Stimulated activated CD8-positive, alpha-beta memory T cell treated with anti-CD3 and anti-CD28 coated beads, Interleukin-7, amount 100 ng/mL, for 4 hours (primary cell): ENCODE results near the gene E2F2.
"Not testable (repeated sequence)": the region's sequence is repeated elsewhere in the genome, so short reads cannot be mapped to it uniquely, and the experiment has no call there.

Experiments
- DNase-seq, 2 donors: peaks; one replicate each; pipeline ENCODE4 v3.0.0-alpha.2; 2020; ENCODE audit warnings: low read depth in 2 of 2

Gene E2F2

DNA sequence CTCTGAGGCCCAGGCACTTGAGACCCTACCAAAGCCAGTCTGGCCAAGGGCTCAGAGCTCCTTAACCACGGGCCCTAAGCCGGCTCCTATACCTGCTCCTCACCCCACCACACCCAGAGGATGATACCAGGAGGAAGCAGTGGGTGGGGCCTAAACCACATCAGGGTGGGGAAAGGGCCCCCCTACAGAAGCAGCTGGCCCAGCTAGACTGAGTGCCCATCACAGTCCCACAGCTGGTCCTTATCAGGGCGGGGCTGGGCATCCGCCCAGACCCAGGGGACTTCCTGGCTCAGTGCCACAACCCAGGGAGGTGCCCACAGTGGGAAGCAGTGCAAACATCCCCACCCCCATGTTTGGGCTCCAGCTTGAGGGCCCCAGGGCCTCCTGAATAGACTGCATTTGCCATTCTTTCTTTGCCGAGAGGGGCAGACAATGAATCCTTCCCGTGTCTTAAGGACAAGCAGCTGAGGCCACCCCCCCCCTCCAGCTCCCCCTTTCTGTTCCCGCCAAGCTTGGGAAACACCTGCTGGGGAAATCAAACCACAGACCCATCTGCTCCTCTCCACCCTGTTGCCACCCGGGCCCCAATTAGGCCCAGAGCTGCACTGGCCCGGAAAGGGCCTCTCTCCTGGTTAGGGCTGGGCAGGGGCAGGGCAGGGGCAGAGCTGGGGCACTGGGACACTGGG lies 6.2 kb downstream of the E2F2 start:
- DNase-seq, result no peak

DNA sequence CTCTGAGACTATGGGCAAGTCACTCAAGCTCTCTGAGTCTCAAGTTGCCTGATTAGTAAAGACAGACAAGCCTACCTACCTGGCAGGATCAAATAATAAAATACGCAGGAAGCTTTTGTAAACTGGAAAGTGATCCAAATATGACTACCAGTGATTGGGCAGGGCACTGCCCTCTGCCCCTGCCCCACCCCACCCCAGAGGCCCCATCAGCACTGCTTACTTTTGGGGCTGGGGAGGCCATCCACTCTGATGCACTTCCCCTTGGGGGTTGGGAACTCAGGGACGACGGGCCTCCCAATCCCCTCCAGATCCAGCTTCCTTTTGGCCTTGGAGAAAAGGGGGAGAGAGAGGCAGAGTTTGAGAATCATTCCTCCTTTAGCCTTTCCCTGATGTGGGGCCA lies 6.9 kb downstream of the E2F2 start:
- no peak for DNase-seq

DNA sequence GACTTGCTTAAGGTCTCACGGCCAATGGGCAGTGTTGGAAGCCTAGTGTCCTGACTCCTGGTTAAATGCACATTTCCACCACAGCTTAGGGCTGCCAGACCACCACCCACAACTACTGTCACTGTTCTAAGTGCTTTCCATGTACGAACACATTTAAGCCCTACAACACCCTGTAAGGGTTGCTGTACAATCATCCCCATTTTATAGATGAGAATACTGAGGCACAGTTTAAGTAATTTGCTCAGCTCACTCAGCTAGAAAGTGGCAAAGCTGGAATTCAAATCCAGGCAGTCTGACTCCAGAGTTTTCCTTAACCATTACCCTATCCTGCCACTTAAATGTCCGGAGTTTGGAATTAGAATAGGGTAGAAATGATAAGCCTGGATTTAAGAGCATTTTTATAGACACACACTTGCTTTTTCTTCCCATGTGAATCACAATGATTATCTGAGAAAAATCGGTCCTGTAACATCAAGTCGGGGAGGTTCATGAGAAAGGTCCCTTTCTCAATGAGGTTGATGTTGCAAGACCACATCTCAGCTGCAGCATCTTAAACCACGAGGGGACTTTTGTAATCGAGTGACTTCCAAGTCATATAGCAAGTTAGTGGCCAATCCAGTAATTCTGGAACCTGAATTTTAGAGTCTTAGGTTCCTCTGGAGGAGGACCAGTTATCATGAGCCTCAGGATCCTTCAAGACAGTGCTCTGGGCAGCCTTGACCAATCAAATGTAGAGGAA lies 8.6 kb downstream of the E2F2 start:
- DNase-seq, result no peak

DNA sequence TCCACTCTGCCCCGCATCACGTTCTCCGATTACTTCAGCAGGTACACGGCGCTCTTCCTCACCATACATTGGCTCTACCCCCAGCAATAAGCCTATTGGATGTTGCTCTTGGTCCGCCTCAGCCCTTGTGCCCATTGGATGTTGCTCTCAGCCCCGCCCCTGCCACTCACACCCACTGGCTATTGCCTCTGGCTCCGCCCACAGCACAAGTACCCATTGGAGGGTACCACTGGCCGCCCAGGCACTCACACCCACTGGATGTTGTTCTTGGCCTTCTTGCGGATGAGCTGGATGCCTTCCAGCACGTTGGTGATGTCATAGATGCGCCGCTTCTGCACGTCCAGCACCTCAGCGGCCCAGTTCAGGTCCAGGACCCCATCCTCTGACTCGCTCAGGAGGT lies 9.4 kb downstream of the E2F2 start:
- no peak for DNase-seq

DNA sequence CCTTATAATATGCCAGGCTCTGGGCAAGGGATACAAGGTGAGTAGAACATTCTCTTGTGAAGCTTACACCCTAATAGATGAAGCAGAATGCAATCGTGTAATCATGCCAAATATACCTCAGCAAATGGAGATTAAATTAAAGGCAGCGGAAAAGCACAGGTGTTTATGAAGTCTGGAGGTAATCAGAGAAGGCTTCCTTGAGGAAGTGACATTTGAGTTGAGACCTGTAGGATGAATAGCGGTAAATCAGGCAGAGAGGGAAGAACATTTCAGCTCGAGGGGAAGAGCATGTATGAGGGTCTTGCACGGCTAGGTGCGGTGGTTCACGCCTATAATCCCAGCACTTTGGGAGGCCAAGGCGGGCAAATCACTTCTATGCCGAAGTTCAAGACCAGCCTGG lies 13.5 kb downstream of the E2F2 start:
- no peak for DNase-seq

DNA sequence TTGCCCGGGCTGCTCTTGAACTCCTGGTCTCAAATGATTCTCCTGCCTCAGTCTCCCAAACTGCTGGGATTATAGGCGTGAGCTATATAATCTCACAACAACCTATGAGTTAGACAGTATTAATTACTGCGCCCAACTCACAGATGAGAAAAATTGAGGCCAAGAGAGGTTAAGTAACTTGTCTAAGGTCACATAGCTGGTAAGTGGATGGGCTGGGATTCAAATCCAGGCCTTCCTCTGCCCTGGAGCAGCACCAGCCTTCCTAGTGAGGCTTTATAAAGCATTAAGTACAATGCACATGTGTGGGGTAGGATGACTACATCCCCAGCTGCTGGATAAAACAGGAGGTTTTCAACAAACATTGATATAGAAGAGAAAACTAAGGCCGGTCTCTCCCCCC lies 15.1 kb downstream of the E2F2 start:
- no peak for DNase-seq

DNA sequence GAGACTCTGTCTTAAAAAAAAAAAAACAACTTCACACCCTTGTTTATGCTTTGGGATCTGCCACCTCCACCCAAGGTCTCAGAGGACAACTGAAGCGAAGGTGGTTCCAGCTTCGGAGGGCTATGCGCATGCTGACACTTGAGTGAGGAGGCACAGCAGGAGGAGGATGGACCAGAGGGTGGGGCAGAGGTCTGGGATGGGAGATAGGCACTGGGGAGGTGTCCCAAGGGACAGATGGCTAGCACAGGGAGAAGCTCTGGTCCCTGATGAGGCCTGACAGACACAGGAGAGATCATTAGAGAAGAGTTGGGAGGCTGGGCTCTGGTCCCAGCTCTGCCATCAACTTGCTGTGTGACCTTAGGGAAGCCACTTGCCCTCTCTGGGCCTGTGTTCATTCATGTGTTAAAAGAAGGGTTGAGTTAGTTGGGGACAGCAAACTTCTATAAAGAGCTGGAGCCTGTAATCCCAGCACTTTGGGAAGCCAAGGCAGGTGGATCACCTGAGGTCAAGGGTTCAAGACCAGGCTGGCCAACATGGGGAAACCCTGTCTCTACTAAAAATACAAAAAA lies 16.8 kb downstream of the E2F2 start:
- no peak for DNase-seq

DNA sequence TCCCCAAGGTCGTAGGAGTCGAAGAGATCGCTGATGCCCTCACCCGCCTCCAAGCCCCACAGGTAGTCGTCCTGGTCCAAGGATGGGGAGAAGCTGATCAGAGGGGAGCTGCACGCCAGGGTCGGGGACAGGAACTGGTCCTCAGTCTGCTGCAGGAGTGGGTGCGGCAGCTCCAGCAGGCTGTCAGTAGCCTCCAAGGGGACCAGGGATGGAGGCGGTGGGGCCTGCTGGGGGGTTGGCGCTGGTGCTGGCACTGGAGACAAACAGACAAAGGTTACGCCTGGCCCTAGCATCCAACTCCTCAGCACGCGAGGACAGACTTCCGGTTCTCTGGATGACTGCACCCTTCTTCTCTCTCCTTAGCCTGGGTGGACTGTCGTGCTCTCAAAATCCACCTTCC lies 21.1 kb downstream of the E2F2 start:
- DNase-seq, result no peak

DNA sequence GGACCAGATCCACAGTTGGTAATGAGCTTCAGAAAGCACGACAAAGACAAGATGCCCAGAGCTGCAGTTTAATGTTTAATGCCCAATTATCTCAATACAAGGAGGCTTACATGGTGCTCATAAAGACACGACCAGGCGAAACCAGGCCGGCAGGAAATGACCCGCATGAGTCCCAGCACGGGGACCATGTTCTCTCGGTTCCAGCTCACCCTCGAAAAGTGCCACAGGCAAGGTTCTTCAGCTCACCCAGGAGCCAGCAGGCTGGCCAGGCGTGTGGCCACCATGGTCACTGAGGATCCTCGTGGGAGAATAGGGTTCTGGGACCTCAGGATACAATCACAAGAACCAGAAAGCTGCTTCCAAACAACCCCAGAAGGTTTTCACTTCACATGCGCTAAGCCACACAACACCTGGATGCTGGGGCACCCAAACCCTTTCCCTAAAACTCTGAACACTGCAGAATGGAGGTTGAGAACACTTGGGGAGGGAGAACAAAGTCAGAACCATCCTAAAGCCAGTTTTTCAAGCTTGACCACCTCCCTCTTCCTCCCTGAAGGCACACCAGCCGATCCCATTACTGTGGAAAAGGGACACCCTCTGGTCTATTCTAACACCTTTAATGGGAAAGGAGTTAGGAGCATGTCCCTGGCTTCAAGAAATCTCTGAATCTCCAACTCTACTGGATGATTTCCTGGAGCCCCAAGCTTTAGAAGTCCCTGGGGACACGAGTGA lies 24.5 kb downstream of the E2F2 start:
- DNase-seq, result no peak

DNA sequence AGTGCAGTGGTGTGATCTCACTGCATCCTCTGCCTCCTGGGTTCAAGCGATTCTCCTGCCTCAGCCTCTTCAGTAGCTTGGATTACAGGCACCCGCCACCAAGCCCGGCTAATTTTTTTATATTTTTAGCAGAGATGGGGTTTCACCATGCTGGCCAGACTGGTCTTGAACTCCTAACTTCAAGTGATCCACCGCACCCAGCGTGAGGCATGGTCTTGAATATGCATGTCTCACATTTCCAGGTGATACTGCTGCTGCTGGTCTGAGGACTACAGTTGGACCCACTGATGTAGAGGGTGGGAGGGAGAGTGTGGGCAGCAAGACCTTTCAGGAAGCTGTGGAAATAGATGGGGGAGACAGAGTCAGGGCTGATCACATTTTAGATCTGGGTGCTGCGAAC lies 25.2 kb downstream of the E2F2 start:
- no peak for DNase-seq

DNA sequence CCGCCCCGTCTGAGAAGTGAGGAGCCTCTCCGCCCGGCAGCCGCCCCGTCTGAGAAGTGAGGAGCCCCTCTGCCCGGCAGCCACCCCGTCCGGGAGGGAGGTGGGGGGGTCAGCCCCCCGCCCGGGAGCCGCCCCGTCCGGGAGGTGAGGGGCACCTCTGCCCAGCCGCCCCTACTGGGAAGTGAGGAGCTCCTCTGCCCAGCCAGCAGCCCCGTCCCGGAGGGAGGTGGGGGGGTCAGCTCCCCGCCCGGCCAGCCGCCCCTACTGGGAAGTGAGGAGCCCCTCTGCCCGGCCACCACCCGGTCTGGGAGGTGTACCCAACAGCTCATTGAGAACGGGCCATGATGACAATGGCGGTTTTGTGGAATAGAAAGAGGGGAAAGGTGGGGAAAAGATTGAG lies 26.9 kb downstream of the E2F2 start:
- not testable (repeated sequence) for DNase-seq

DNA sequence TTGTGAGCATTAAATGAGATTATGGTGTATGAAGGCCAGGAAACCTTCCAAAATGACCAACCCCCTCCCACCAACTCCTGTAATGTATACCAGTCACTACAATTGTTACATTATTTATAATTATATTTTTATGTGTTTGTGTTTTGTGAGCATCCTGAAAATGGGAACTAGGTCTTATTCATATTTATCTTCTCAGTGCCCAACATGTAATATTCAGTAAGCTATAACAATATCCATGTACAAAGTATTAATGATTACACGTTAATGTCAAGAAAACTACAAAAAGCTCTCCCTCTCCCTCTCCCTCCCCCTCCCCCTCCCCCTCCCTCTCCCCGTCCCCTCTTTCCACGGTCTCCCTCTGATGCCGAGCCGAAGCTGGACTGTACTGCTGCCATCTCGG lies 28.1 kb downstream of the E2F2 start:
- no peak for DNase-seq

DNA sequence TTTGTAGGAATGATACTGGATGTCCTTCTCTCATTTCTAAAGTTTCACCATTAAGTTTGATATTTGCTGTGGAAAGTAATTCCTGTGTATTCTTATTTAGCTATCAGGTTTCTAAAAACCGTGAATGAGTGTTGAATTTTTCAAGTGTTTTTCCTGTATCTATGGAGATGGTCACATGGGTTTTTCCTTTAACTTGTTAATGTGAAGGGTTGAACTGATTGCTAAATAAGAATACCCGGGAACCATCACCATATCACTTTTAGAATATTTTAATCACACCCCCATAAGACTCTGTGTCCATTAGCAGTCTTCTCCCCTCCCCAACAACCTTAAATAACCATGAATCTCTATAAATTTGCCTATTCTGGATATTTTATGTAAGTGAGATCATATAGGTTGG lies 30.6 kb downstream of the E2F2 start:
- DNase-seq, result no peak

DNA sequence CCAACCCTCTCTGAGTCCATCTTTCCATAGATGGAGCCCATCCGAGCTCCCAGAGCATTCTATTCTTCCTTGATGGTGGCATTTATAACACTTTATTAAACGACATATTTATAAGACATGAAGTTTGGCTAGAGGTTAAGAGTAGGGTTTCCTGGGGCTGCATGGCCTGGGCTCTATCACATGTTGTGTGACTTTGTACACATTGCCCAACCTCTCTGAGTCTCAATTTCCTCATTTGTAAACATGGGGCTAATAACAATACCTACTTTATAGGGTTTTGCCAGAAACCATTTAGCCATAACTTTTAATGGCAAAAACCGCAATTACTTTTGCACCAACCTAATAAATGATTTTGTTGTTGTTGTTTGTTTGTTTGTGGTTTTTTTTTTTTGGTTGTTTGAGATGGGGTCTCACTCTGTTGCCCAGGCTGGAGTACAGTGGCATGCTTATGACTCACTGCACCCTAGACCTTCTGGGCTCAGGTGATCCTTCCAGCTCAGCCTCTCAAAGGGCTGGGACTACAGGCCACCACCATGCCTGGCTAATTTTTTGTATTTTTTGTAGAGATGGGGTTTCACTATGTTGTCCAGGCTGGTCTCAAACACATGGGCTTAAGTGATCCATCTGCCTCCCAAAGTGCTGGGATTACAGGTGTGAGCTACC lies 33.1 kb downstream of the E2F2 start:
- DNase-seq, result no peak

DNA sequence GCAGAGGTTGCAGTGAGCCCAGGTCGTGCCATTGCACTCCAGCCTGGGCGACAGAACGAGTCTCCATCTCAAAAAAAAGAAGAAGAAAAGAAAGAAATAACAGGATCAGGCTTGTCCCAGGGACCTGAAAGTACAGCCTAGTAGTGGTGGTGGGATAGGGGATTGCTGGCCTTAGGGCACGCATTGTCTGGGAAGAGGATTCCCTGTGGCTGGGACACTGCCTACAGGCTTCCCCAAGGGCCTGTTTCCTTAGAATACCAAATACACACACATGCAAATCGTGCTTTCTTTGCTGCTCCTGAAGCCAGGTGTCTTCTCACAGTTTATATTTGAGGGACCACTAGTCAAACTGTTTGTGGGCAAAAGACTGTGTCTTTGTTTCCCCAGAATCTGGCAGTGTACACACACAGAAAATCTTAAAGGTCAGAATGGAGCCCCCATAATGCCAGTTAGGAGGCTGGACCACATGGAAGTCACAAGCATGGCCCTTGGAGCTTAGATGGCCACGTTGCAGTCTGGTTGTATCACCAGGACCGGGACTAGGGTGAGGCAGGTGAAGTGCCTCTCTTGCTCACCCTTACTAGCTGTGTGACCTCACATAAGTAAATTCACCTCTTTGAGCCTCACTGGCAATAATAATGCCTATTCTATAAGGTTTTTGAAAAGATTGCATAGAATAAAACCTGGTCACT lies 34.4 kb downstream of the E2F2 start:
- no peak for DNase-seq

DNA sequence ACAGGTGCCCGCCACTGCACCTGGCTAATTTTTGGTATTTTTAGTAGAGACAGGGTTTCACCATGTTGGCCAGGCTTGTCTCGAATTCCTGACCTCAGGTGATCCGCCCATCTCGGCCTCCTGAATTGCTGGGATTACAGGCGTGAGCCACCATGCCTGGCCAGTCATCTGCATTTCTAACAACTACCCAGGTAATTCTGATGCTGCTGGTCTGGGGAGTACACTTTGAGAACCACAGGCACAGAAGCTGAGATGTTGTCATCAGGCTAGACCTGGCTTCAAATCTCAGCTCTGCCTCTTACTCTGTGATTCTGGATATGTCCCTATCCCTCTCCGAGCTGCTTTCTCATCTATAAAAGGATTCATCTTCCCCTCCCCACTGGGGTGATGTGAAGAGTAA lies 36.2 kb downstream of the E2F2 start:
- not testable (repeated sequence) for DNase-seq

DNA sequence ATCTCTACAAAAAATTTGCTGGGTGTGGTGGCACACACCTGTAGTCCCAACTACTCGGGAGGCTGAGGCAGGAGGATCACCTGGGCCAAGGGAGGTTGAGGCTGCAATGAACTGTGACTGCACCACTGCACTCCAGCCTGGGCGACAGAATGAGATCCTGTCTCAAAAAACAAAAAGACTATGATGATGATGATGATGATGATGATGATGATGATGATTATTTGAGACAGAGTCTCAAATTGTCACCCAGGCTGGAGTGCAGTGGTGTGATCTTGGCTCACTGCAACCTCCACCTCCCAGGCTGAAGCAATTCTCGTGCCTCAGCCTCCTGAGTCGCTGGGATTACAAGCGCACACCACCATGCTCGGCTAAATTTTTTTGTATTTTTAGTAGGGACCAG lies 38.3 kb downstream of the E2F2 start:
- not testable (repeated sequence) for DNase-seq

DNA sequence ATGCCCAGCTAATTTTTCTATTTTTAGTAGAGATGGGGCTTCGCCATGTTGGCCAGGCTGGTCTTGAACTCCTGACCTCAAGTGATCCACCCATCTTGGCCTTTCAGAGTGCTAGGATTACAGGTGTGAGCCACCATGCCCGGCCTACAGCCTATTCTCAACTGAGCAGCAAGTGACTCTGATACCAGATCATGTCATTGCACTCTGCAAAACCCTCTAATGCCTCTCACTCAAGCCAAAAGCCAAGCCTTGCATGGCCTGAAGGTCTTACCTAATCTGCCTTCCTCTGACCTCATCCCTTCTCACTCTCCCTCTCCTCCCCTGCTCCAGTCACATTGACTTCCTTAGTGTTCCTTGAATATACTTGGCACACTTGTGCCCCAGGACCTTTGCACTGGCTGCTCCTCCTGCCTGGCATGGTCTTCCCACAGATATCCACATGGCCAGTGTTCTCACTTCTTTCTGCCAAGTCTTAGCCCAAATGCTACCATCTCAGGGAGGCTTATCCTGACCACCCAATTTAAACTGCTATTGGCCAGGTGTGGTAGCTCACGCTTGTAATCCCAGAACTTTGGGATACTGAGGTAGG lies 38.8 kb downstream of the E2F2 start:
- DNase-seq, result no peak

DNA sequence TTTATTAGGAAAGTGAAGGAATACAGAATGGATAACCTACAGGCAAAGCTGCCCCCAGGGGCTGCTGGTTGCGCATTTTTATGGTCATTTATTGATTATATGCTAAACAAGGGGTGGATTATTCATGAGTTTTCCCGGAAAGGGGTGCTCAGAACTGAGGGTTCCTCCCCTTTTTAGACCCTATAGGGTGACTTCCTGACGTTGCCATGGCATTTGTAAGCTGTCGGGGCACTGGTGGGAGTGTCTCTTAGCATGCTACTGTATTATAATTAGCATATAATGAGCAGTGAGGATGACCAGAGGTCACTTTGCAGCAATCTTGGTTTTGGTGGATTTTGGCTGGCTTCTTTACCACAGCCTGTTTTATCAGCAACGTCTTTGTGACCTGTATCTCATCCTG lies 41.2 kb downstream of the E2F2 start:
- no peak for DNase-seq

DNA sequence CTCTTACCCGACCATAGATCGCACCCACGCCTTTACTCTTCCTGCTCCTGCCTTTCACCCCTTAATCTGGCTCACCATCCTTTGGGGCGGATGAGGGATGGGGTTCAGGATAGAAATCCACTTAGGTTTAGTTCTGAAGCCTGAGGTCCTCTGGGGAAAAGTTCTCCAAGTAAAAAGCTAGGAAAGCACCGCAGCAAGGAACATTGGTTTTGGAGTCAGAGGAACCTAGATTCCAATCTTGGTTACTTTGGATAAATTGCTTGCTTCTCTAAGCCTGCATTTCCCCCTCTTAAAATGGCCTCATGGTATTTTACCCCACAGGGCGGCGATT lies 46.1 kb downstream of the E2F2 start:
- no peak for DNase-seq

DNA sequence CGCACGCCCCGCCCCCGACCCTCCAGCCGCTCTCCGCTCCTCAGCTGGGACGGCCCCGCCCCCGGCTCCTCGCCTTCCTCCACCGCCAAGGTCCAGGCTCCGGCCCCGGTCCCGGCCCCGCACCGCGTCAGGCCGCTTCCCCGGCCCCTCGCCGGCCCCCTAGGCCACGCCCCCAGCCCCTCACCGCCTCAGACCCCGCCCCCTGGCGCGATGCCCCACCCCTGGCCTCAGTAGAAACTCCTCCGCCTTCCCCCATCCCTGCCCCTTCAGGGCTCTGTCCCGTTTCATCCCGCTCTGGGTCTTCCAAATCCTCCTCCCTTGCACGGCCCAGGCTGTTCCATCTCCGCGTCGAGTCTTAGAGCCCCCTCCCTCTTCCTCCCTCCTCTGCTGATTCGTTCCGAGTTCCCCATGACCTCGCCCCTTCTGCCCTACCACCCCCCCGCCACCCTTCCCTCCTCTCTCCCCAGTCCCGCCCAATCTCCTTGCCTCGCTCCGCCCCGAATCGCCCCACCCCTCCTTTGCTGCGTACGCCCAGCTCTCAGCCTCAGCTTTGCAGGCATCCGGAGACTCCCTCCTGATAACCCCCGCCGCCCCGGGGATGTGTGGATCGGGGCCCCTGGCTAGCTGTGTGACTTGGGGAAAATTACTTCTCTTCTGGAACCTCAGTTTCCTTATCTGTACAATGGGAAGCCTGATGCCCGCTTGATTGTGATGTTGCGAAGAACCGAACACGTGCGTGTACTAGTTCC lies 46.6 kb downstream of the E2F2 start:
- peak; percentile 84 to 86 for DNase-seq
